Pons (tissue), 1 donor: Measurements from ENCODE around the gene TMEM243.
A peak's percentile ranks its signal among the peaks of the same experiment; 100 is the strongest.

ENCODE experiments used
- DNase-seq: peaks from one replicate; pipeline ENCODE4 v3.0.0-alpha.2; 2016; ENCODE audit warnings: low spot score

Gene TMEM243

DNA sequence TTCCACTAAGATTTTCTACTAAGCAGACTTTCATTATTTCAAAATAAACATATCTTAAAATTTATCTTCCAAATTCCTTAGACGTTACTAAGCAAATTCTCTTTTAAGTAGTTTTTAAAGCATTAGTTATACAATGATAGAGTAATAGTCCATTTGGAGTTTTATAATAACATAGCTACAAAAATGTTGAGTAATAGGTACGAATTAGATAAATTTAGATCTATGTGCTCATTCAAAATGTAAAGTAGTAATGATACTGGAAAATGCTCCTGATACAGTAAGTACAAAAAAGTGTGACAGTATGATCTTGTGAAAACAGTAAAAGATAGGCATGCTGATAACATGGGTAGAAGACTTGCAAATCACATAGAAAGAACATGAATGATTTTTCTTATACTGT is 62.8 kb downstream of the TMEM243 start:
- no peak for DNase-seq

DNA sequence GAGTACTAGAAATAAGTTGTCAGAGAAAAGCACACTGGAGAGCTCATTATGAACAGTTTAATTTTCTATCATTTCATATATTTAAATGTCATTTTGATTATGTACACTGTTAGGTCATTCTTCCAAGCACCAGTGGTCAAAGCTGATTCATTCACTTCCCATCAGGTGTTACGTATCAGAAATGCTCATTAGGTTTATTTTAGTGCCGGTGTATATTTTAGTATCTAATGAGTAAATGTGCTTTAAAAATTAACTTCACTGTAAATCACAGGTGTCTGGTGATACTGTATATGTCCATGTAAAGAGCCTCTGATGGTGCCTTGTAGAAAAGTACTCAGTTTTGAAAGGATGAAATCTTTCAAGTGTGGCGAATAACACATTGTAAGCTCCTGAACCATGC is 63.7 kb downstream of the TMEM243 start:
- DNase-seq, result no peak

DNA sequence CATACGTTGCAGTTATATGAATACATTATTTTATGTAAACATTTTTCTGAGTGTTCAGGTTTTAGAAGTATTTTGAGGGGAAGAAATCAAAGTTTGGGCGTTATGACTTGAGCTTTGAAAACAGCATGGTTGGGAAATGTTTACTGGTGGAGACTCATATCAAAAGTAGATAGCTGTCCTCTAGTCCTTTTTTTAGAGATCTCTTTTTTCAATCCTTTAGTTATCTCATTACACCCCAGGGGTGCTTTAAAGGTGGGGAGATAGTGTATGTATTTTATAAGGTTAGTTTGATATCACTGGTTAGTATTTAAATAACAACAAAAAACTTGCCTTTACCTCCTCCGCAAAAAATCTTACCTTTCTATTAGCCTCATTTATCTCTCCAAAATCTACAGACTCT is 65.0 kb downstream of the TMEM243 start:
- no peak for DNase-seq

DNA sequence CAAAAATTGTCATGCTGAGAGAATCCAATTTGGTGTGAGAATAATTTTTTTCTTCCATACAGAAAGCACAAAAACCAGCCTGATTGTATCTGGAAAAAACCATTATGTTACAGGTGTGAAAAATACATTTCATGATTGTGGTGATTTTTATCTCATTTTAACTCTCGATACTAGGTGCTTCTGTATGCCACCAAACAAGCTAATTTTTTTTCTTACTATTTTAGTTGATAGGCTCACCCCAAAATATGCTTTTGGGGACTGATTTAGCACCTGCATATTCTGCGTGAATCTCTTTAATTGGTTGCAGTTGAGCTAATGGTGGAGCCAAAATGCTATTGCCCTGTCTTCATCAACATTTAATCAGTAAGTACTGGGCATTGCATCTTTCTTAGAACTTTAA is 65.4 kb downstream of the TMEM243 start:
- no peak for DNase-seq

DNA sequence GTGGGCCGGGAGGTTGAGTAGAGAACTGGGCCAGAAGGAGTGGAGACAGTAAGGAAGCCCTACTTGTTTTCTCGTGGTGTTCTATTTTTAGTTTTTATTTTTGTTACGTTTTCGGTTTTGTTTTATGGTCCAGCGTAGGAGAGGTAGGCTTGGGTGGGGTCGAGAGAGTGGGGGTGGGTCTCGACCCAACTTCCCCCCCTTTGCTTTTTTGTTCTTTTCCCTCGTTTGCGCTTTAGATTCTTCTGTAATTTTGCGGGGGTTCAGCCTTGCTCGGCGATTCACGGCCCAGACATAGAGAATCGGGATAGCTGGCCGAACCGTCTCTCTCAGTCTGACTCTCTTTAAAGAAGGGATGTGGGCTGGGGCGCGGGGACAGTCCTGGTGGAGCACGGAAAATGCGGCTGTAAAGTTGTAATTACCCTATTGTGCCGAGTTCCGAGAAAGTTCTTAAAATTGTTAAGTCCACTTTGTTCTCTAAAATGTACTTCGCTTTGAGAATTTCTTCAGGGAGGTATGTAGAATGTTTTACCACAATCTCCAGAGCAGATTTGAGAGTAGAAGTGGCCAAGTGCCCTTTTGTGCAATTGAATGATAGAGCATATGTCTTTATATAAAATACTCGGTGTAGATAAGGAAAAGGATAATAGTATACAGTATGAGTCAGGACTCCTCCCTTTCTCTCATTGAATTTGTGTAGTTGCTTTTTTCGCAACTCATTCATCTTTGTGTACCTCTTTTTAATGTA is 66.5 kb downstream of the TMEM243 start:
- DNase-seq, result peak; percentile 43

DNA sequence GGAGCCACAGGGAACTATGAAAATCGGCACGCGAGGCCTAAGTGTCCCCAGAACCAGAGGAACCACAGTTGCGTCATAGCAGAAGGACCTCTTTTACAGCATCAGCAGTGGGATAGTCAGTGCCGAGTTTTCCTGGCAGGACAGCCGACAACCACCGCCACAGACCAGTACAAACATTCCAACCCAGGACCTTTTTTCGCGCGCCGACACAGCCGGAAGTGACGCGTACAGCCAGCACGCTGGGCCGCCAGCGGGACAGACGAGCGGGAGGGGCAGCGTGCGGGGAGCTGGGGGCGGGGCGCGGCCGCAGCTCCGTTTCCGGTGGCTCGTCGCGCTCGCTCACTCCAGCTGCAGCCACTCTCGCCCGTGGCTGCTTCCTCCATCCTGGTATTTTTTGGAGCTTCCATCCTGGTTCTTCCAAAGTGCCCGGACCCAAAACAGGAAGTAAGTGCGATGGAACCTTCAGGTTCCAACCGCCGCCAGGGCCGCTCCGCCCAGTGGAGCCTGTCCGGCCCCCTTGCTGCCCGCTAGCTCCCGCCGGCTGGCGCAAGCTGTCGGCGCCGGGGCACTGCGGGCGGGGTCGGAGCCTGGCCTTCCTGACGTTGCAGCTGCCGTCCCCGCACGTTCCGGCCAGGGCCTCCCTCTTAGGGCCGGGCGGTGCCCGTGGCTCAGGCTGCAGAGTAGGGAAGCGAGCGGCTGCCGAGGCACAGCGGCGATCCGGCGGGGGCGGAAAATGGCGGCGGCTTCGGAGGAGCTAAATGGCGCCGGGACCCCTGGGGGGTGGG is 67.2 kb downstream of the TMEM243 start, which contains the start of gene DMTF1:
DMTF1 (plus strand) TSS at position 342 of the 785 bp plus-strand sequence. CDS start 12,489 bp downstream, outside the sequence.
- peak; percentile 96 for DNase-seq

DNA sequence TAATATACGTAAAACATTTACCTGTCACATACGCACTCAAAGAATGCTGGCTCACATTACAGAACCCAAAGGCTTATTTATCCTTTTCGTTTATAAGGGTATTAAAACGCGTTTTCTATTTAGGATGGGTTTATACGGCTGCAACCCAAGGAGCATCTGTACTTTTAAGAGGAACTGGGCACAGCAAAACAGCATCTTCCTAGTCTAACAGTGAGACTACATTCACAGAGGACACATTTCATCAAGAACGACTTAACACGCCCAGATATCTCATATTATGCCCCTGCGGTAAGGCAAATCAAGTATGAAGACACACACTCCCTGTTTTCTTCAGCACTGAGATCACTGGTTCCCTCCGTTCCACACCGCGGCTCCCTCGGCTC is 67.8 kb downstream of the TMEM243 start:
- no peak for DNase-seq

DNA sequence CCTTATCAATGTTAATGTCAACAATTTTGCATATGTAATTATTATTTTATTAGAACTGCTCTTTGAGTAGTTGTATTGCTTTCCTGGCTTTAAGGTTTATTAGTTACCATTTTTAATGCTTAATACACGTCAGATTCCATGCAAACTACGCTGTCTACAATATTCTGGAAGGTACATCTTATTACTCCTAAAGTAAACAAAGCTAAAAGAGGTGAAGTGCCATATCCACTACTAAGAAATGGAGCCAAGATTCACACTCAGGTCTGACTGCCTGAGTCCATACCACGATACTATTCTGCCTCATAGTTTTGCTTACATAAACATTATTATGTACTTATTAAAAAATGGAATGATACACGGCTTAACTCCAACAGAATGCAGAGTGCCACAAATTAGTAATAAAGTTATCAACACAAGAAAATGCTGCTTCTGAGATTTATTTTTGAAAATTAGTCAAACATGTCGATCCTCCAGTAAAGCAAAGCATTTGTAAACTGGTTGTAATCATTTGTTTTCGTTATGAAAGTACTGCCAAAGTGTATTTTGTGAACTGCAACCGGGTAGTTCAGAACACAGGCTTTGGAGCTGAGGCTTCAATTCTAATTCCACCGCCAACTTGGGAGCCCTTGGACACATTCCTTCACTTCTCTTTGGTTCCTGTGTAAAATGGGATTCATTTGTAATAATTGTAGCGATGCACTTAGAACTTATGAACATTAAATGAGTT is 68.4 kb downstream of the TMEM243 start:
- peak; percentile 5 for DNase-seq

DNA sequence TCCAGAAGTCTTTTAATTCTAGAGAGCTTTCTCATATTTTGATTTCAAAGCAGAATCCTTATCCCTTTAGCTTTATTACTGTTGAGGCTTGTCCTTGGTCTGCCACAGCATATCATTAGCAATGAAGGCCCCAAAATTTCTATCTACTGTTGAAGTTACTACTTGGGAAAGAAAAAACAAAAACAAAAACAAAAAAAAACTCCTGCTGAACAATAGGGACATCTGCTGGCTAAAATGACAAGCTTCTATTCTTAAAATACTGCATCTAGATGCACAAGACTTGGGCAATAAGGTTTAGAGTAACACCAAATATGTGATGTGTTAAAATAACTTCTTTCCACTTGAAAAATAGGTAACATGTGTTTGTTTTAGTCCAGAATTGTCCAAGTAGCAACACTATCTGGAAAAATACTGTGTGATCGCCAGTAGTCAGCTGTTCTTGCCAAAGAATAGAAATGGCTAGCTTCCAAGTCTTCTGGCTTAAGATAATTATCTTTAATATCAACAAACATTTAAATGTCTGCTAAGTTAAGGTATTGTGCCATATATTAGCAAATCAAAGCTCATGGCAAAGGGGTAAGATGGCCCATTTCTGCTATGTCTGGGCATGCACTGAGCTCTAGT is 71.1 kb downstream of the TMEM243 start:
- DNase-seq, result peak; percentile 76

DNA sequence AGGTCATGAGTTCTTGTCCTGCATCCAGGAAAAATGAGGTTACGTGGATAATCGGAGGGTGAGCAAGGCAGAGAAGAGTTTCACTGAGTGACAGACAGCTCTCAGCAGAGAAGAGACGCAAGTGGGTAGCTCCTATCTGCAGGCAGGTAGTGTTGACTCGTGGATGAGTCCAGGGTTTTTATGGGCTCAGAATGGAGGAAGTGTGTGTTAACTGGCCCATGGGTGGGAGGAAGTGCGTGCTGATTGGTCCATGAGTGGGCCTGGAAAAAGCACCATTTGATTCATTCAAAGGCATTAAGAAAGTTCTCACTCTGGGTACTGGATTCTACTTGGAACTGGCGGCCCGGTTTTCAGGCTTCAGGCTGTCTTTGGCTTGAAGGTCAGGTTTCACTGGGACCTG is 72.0 kb downstream of the TMEM243 start:
- no peak for DNase-seq

DNA sequence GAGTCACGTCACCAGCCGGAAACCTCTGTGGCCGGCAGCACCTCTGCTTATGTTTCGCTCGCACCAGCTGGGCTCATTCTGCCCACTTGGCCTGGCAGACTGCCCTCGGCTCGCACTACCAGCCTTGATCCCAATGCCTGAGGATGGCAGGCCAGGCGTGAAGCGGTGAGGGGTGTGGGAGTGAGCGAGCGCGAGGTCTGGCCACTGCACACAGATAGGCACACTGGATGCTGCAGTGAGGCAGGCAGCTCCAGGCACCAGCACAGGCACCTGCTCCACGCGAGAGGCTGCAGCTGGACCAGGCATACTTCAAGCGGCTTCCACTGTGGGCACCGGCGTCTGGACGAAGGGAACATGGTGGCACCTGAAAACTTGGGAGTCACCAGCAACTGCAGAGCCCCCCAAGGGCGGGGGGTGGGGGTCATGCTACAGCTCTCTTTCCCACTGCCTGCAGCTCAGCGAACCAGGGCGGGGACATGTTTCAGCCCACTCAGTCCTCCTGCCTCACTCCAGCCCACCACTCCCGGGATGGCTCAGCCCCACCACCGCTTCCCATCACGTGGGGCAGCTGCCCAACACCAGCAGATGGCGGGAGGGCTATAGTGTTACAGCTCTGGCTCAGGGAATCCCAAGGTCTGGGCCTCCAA is 72.7 kb downstream of the TMEM243 start:
- no peak for DNase-seq
